HepG2 (cell line): ENCODE measurements around the gene GTF2H1. TPM values are rescaled to one million over a fixed set of nuclear protein-coding genes. Genes with fewer than 3 reads are reported as not detected.

Source experiments
- CEBPB ChIP-seq: IDR thresholded peaks from 2 replicates; pipeline ENCODE4 v1.6.1; 2011; ENCODE audit warnings: low read depth, low read length, improper control_type of control experiment, borderline replicate concordance
- GATAD1 ChIP-seq: IDR thresholded peaks from 2 replicates; pipeline ENCODE4 v1.6.1; 2016; ENCODE audit warnings: missing genetic modification reagents, missing compliant biosample characterization
- KDM5A ChIP-seq: fragments of 200-600 bp; sonication (generic); IDR thresholded peaks from 2 replicates; pipeline ENCODE4 v1.7.0; 2018; ENCODE audit warnings: antibody characterized with exemption, mild to moderate bottlenecking, low read length, borderline replicate concordance
- MAFF ChIP-seq: IDR thresholded peaks from 2 replicates; pipeline ENCODE4 v1.6.1; 2011; ENCODE audit warnings: low read depth, low read length, improper control_type of control experiment
- SMAD9 ChIP-seq: sonication (generic); formaldehyde crosslinking; IDR thresholded peaks from 2 replicates; pipeline ENCODE4 v1.5.1; 2020; ENCODE audit warnings: mild to moderate bottlenecking, missing genetic modification reagents
- ZFP62 ChIP-seq: sonication (generic); formaldehyde crosslinking; IDR thresholded peaks from 2 replicates; pipeline ENCODE4 v1.4.0; 2020; ENCODE audit warnings: missing genetic modification reagents
- ZNF563 ChIP-seq: sonication (generic); formaldehyde crosslinking; IDR thresholded peaks from 2 replicates; pipeline ENCODE4 v1.8.0; 2022; ENCODE audit warnings: mild to moderate bottlenecking, moderate library complexity, missing genetic modification reagents
- polyA plus RNA-seq, 8 experiments: library from polyadenylated mRNA; depleted of rRNA in 3 of 8; stranded (reverse) in 7 of 8; unstranded in 1 of 8; fragments of >200 nt; fragmentation: Illumina TruSeq in 4 of 8; extraction: Trizol in 4 of 8; gene quantifications; 2 replicates each; pipeline versions ENCODE4 v1.2.1 to v1.2.3, GENCODE V29; 2011 to 2016; ENCODE audit warnings: low read depth in 4 of 8, missing spikeins in 1 of 8, mixed read lengths in 1 of 8; ENCODE audit not compliant: insufficient read depth in 1 of 8
- total RNA-seq, 5 experiments: library from RNA; depleted of rRNA; stranded (reverse); fragments of >200 nt; fragmentation: Illumina TruSeq; extraction: Trizol; gene quantifications; 2 replicates each; pipeline ENCODE4 v1.2.3, GENCODE V29; 2016; ENCODE audit warnings: low read depth in 1 of 5
- TF ChIP-seq, protein P1 (sequence below): sonication (generic); formaldehyde crosslinking; IDR thresholded peaks from one replicate; pipeline ENCODE4 v1.5.1; 2020; ENCODE audit warnings: mild to moderate bottlenecking, missing genetic modification reagents; ENCODE audit errors: not compliant biosample characterization
- TF ChIP-seq, protein P2 (sequence below): sonication (generic); formaldehyde crosslinking; IDR thresholded peaks from 2 replicates; pipeline ENCODE4 v1.5.0; 2020; ENCODE audit warnings: mild to moderate bottlenecking, missing genetic modification reagents
- TF ChIP-seq, protein P3 (sequence below): sonication (generic); formaldehyde crosslinking; IDR thresholded peaks from 2 replicates; pipeline ENCODE4 v1.4.0; 2020; ENCODE audit warnings: missing genetic modification reagents, borderline replicate concordance
- TF ChIP-seq, protein P4 (sequence below): sonication (generic); formaldehyde crosslinking; IDR thresholded peaks from 2 replicates; pipeline ENCODE4 v1.9.0; 2021; ENCODE audit warnings: missing genetic modification reagents, mild to moderate bottlenecking, borderline replicate concordance

Gene GTF2H1
- total and polyA plus RNA-seq, 2 of the 13 experiments (the other 11 are each of a cell fraction or from before 2014, with no cell fraction given): 15.7 to 51.4 TPM

DNA sequence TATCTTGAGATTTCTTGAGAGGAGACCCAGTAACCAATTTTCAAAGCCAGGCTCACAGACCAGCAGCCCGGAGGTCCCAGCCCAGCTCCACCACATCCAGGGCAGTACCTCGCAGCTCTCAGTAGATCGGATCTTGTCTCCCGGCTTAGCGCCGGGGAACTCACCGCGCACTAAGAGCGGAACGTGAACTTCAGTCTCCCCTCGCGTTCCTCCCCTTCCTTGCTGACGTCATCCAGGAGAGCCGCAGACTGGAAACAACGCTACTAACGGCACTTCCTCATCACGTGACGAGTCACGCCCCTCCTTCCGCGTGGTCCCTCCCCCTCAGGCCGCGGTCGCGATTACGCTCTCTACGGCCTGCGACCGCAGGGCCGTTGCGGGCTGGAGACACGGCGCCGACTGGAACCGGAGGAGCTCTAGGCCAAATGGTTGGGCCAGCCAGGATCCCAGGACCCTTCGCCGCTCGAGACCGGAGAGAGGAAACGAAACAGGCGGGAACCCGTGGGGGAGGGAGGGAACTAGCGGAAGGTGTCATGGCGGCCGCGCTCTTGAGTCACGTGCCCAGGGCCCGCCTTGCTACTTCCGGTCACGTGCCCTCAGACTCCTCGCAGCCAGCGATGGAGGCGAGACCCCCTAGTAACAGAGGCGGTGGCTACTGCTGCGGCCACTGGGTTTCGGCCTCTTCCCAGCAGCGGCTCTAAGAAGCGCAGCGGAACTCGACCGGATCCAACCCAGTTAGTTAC, at the start of gene GTF2H1, which contains the start of gene HPS5 (continued):
- TF ChIP-seq, protein P1, sequence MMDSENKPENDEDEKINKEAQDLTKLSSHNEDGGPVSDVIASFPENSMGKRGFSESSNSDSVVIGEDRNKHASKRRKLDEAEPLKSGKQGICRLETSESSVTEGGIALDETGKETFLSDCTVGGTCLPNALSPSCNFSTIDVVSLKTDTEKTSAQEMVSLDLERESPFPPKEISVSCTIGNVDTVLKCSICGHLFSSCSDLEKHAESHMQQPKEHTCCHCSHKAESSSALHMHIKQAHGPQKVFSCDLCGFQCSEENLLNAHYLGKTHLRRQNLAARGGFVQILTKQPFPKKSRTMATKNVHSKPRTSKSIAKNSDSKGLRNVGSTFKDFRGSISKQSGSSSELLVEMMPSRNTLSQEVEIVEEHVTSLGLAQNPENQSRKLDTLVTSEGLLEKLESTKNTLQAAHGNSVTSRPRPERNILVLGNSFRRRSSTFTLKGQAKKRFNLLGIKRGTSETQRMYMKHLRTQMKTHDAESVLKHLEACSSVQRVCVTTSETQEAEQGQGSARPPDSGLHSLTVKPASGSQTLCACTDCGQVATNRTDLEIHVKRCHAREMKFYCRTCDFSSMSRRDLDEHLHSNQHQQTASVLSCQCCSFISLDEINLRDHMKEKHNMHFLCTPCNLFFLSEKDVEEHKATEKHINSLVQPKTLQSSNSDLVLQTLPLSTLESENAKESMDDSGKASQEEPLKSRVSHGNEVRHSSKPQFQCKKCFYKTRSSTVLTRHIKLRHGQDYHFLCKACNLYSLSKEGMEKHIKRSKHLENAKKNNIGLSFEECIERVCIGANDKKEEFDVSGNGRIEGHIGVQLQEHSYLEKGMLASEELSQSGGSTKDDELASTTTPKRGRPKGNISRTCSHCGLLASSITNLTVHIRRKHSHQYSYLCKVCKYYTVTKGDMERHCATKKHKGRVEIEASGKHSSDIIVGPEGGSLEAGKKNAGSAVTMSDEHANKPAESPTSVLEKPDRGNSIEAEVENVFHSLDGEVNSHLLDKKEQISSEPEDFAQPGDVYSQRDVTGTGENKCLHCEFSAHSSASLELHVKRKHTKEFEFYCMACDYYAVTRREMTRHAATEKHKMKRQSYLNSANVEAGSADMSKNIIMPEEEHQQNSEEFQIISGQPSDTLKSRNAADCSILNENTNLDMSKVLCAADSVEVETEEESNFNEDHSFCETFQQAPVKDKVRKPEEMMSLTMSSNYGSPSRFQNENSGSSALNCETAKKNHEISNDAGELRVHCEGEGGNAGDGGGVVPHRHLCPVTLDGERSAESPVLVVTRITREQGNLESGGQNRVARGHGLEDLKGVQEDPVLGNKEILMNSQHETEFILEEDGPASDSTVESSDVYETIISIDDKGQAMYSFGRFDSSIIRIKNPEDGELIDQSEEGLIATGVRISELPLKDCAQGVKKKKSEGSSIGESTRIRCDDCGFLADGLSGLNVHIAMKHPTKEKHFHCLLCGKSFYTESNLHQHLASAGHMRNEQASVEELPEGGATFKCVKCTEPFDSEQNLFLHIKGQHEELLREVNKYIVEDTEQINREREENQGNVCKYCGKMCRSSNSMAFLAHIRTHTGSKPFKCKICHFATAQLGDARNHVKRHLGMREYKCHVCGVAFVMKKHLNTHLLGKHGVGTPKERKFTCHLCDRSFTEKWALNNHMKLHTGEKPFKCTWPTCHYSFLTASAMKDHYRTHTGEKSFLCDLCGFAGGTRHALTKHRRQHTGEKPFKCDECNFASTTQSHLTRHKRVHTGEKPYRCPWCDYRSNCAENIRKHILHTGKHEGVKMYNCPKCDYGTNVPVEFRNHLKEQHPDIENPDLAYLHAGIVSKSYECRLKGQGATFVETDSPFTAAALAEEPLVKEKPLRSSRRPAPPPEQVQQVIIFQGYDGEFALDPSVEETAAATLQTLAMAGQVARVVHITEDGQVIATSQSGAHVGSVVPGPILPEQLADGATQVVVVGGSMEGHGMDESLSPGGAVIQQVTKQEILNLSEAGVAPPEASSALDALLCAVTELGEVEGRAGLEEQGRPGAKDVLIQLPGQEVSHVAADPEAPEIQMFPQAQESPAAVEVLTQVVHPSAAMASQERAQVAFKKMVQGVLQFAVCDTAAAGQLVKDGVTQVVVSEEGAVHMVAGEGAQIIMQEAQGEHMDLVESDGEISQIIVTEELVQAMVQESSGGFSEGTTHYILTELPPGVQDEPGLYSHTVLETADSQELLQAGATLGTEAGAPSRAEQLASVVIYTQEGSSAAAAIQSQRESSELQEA (CRISPR knock-in tag): peak; percentile 89
- TF ChIP-seq, protein P2, sequence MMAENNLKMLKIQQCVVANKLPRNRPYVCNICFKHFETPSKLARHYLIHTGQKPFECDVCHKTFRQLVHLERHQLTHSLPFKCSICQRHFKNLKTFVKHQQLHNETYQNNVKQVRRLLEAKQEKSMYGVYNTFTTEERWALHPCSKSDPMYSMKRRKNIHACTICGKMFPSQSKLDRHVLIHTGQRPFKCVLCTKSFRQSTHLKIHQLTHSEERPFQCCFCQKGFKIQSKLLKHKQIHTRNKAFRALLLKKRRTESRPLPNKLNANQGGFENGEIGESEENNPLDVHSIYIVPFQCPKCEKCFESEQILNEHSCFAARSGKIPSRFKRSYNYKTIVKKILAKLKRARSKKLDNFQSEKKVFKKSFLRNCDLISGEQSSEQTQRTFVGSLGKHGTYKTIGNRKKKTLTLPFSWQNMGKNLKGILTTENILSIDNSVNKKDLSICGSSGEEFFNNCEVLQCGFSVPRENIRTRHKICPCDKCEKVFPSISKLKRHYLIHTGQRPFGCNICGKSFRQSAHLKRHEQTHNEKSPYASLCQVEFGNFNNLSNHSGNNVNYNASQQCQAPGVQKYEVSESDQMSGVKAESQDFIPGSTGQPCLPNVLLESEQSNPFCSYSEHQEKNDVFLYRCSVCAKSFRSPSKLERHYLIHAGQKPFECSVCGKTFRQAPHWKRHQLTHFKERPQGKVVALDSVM: peak; percentile 66
- TF ChIP-seq, protein P3, sequence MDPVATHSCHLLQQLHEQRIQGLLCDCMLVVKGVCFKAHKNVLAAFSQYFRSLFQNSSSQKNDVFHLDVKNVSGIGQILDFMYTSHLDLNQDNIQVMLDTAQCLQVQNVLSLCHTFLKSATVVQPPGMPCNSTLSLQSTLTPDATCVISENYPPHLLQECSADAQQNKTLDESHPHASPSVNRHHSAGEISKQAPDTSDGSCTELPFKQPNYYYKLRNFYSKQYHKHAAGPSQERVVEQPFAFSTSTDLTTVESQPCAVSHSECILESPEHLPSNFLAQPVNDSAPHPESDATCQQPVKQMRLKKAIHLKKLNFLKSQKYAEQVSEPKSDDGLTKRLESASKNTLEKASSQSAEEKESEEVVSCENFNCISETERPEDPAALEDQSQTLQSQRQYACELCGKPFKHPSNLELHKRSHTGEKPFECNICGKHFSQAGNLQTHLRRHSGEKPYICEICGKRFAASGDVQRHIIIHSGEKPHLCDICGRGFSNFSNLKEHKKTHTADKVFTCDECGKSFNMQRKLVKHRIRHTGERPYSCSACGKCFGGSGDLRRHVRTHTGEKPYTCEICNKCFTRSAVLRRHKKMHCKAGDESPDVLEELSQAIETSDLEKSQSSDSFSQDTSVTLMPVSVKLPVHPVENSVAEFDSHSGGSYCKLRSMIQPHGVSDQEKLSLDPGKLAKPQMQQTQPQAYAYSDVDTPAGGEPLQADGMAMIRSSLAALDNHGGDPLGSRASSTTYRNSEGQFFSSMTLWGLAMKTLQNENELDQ (CRISPR knock-in tag): no peak
- no peak; the same call in 1 of the 2 replicates for TF ChIP-seq MAFF
- no peak for TF ChIP-seq ZFP62 (CRISPR knock-in tag)
- no peak for TF ChIP-seq CEBPB
- TF ChIP-seq, protein P4, sequence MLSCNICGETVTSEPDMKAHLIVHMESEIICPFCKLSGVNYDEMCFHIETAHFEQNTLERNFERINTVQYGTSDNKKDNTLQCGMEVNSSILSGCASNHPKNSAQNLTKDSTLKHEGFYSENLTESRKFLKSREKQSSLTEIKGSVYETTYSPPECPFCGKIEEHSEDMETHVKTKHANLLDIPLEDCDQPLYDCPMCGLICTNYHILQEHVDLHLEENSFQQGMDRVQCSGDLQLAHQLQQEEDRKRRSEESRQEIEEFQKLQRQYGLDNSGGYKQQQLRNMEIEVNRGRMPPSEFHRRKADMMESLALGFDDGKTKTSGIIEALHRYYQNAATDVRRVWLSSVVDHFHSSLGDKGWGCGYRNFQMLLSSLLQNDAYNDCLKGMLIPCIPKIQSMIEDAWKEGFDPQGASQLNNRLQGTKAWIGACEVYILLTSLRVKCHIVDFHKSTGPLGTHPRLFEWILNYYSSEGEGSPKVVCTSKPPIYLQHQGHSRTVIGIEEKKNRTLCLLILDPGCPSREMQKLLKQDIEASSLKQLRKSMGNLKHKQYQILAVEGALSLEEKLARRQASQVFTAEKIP (CRISPR knock-in tag): no peak
- peak; percentile 89; the same call in 1 of the 2 replicates for TF ChIP-seq KDM5A
- TF ChIP-seq ZNF563 (CRISPR knock-in tag): peak; percentile 91
- TF ChIP-seq SMAD9: peak; percentile 58; the same call in 1 of the 2 replicates
- peak; percentile 96 for TF ChIP-seq GATAD1 (CRISPR knock-in tag)
